Karpas-422 (cell line): ENCODE data around the gene PSMD3. TPM values are rescaled to one million over a fixed set of nuclear protein-coding genes. Genes with fewer than 3 reads are reported as not detected.

Source experiments
- DNase-seq: peaks from one replicate; pipeline ENCODE4 v3.0.0-alpha.2; 2015
- H2AFZ ChIP-seq: fragments of 200-600 bp; sonication (generic); 2 replicates; pipeline ENCODE4 v1.6.1; 2014; ENCODE audit warnings: antibody characterized with exemption, low read length, mixed read lengths
- H3K27ac ChIP-seq: fragments of 200-600 bp; sonication (generic); 2 replicates; pipeline ENCODE4 v1.5.1; 2014; ENCODE audit warnings: mild to moderate bottlenecking, low read length, moderate library complexity
- H3K27me3 ChIP-seq: fragments of 200-600 bp; sonication (generic); 2 replicates; pipeline ENCODE4 v1.6.1; 2014; ENCODE audit warnings: low read length, mixed read lengths
- H3K36me3 ChIP-seq: fragments of 200-600 bp; sonication (generic); 2 replicates; pipeline ENCODE4 v1.6.1; 2014; ENCODE audit warnings: low read length, mixed read lengths; ENCODE audit not compliant: insufficient read depth
- H3K4me1 ChIP-seq: fragments of 200-600 bp; sonication (generic); 2 replicates; pipeline ENCODE4 v1.6.1; 2014; ENCODE audit warnings: mild to moderate bottlenecking, low read length, mixed read lengths
- H3K4me2 ChIP-seq: fragments of 200-600 bp; sonication (generic); 2 replicates; pipeline ENCODE4 v1.6.1; 2014; ENCODE audit warnings: low read length, low read depth, mild to moderate bottlenecking; ENCODE audit not compliant: poor library complexity, severe bottlenecking
- H3K4me3 ChIP-seq: fragments of 200-600 bp; sonication (generic); 2 replicates; pipeline ENCODE4 v1.5.1; 2014; ENCODE audit warnings: mild to moderate bottlenecking, antibody characterized with exemption, low read length, mixed read lengths
- H3K79me2 ChIP-seq: fragments of 200-600 bp; sonication (generic); 2 replicates; pipeline ENCODE4 v1.6.1; 2014; ENCODE audit warnings: mild to moderate bottlenecking, low read length, mixed read lengths
- H3K9ac ChIP-seq: fragments of 200-600 bp; sonication (generic); 2 replicates; pipeline ENCODE4 v1.6.0; 2014; ENCODE audit warnings: low read length
- H3K9me2 ChIP-seq: fragments of 200-600 bp; sonication (generic), shearing (Covaris generic); replicated peaks from 2 replicates; pipeline ENCODE4 v1.6.0; 2014; ENCODE audit warnings: mild to moderate bottlenecking, low read length, moderate library complexity; ENCODE audit not compliant: insufficient read depth
- H3K9me3 ChIP-seq: fragments of 300-700, 200-600 bp; sonication (generic); 2 replicates; pipeline ENCODE4 v1.6.1; 2014; ENCODE audit warnings: low read length, mixed read lengths
- H4K20me1 ChIP-seq: fragments of 200-600 bp; sonication (generic); 2 replicates; pipeline ENCODE4 v1.6.1; 2014; ENCODE audit warnings: mild to moderate bottlenecking, antibody characterized with exemption, low read length, low read depth; ENCODE audit not compliant: insufficient read depth
- total RNA-seq: library from RNA; depleted of rRNA; stranded (reverse); fragments of >200 nt; shearing (Covaris generic); gene quantifications from 2 replicates; pipeline ENCODE4 v1.2.3, GENCODE V29; 2014; ENCODE audit warnings: low replicate concordance

PSMD3 gene
- total RNA-seq, 1 experiment from 2014 or later, result 87.1 TPM

DNA sequence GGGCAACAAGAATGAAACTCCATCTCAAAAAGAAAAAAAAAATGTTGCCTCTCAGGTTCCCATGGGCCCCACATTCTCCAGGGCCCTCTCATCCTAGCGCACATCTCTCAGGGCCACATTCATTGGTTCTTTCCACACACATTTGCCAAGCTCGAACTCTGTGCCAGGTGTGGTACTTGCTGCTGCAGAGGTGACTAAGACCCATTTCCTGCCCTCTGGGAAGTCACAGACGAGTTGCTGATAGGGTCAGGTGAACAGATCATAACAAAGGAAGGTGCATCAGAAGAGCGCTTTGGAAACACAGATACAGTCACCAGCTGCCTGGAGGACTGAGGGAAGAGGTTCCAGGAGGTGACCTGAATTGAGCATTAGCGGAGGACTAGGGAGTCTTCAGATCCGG is 16.8 kb upstream of the PSMD3 start:
- Histone ChIP-seq H3K27ac (no peak overlapping the region), H3K4me1 (peaks cover 6% of the 10 kb centered on the region)
- DNase-seq, result no peak

GRCh38 chr17:39965017-39965699 is 15.4 kb upstream of the PSMD3 start:
- H4K20me1 ChIP-seq, result no peaks in the 10 kb centered on the region
- no peaks in the 10 kb centered on the region for H3K36me3 ChIP-seq
- H3K9ac ChIP-seq, result no peak overlapping the region
- H3K79me2 ChIP-seq, result no peaks in the 10 kb centered on the region
- no peaks in the 10 kb centered on the region for H3K9me2 ChIP-seq
- DNase-seq, result no peak
- H3K4me3 ChIP-seq, result no peak overlapping the region
- H3K4me2 ChIP-seq, result no peak overlapping the region
- H3K4me1 ChIP-seq, result no peaks in the 10 kb centered on the region
- no peaks in the 10 kb centered on the region for H3K27me3 ChIP-seq
- H3K27ac ChIP-seq, result no peak overlapping the region
- H2AFZ ChIP-seq, result no peak overlapping the region
- no peaks in the 10 kb centered on the region for H3K9me3 ChIP-seq

More for the DNA sequence above, 16.8 kb upstream of the PSMD3 start:
- no peak overlapping the region for H3K4me2 ChIP-seq
- H4K20me1 ChIP-seq, result no peaks in the 10 kb centered on the region
- H3K4me3 ChIP-seq, result no peak overlapping the region
- H2AFZ ChIP-seq, result no peak overlapping the region
- H3K9me2 ChIP-seq, result no peaks in the 10 kb centered on the region
- H3K9ac ChIP-seq, result no peak overlapping the region
- no peaks in the 10 kb centered on the region for H3K9me3 ChIP-seq
- H3K27me3 ChIP-seq, result no peaks in the 10 kb centered on the region
- no peaks in the 10 kb centered on the region for H3K79me2 ChIP-seq
- H3K36me3 ChIP-seq, result no peaks in the 10 kb centered on the region

DNA sequence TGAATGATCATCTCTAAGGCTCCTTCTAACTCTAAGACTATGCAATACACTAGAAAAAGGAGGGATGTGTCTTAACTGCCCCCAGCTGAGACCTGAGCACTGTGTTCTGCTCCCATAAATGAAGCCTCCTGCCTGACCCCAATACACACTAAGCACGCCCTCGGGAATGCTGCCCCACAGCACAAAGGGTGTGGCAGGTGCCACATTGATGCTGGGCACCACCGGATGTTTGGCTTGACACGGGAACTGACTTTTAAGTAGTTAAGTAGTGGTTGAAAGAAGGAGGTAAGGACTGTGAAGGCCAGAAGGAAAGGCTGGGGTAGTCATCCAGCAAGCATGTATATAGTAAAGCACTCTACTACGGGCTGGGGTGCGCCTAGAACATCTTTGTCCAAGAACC is 13.8 kb upstream of the PSMD3 start:
- H3K4me1 ChIP-seq, result no peaks in the 10 kb centered on the region
- H3K27ac ChIP-seq, result no peak overlapping the region
- no peaks in the 10 kb centered on the region for H3K36me3 ChIP-seq
- no peaks in the 10 kb centered on the region for H3K27me3 ChIP-seq
- H2AFZ ChIP-seq, result no peak overlapping the region
- H3K4me2 ChIP-seq, result no peak overlapping the region
- H3K9me3 ChIP-seq, result no peaks in the 10 kb centered on the region
- no peaks in the 10 kb centered on the region for H3K9me2 ChIP-seq
- H3K4me3 ChIP-seq, result no peak overlapping the region
- no peaks in the 10 kb centered on the region for H3K79me2 ChIP-seq
- DNase-seq, result no peak
- no peak overlapping the region for H3K9ac ChIP-seq
- no peaks in the 10 kb centered on the region for H4K20me1 ChIP-seq

- DNase-seq, result no peak
- no peak overlapping the region for H3K9ac ChIP-seq
- H2AFZ ChIP-seq, result no peak overlapping the region
- no peaks in the 10 kb centered on the region for H3K4me1 ChIP-seq
- H3K4me3 ChIP-seq, result no peak overlapping the region
- no peak overlapping the region for H3K4me2 ChIP-seq
- H3K27me3 ChIP-seq, result no peaks in the 10 kb centered on the region
- no peaks in the 10 kb centered on the region for H3K9me3 ChIP-seq
- no peaks in the 10 kb centered on the region for H3K36me3 ChIP-seq
- H3K9me2 ChIP-seq, result no peaks in the 10 kb centered on the region
- no peaks in the 10 kb centered on the region for H4K20me1 ChIP-seq
- no peak overlapping the region for H3K27ac ChIP-seq
- no peaks in the 10 kb centered on the region for H3K79me2 ChIP-seq
These were observed 11.8 kb upstream of the PSMD3 start for GRCh38 chr17:39968761-39969160.

- Histone ChIP-seq H3K36me3 (no peaks in the 10 kb centered on the region), H3K9ac (no peak overlapping the region), H3K4me1 (no peaks in the 10 kb centered on the region), H2AFZ (no peak overlapping the region), H3K4me2 (no peak overlapping the region), H3K27me3 (no peaks in the 10 kb centered on the region), H3K4me3 (no peak overlapping the region), H3K27ac (no peak overlapping the region), H3K79me2 (no peaks in the 10 kb centered on the region), H3K9me3 (no peaks in the 10 kb centered on the region), H4K20me1 (no peaks in the 10 kb centered on the region), H3K9me2 (no peaks in the 10 kb centered on the region)
- no peak for DNase-seq
These were observed 11.2 kb upstream of the PSMD3 start for GRCh38 chr17:39969375-39969774.

DNA sequence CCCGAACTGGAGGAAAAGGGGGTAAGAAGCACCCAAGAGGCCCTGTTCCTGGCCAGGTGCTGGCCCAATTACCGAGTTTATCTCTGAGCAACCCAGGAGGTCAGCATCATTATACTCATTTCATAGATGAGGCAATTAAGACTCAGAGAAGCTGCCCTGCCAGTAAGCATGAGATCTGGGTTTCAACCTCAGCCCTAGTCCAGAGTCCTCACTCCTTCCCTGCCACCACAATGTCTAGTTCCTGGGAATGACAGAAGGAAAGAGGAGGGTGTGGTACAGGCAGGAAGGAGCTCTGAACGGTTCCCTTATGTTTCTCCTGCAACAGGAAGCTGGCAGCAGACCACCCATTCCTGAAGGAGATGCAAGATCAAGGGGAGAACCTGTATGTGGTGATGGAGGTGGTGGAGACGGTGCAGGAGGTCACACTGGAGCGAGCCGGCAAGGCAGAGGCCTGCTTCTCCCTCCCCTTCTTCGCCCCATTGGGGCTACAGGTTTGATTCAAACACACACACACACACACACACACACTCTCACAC is 10.4 kb upstream of the PSMD3 start:
- Histone ChIP-seq H3K4me2 (no peak overlapping the region), H3K79me2 (no peaks in the 10 kb centered on the region), H3K27ac (no peak overlapping the region), H3K4me1 (no peaks in the 10 kb centered on the region), H3K9me2 (no peaks in the 10 kb centered on the region), H3K4me3 (no peak overlapping the region), H3K36me3 (no peaks in the 10 kb centered on the region), H2AFZ (no peak overlapping the region), H4K20me1 (no peaks in the 10 kb centered on the region), H3K9me3 (no peaks in the 10 kb centered on the region), H3K9ac (no peak overlapping the region), H3K27me3 (no peaks in the 10 kb centered on the region)
- DNase-seq, result no peak

- no peaks in the 10 kb centered on the region for H3K27me3 ChIP-seq
These were observed 9.5 kb upstream of the PSMD3 start for GRCh38 chr17:39971076-39971603.

GRCh38 chr17:39972271-39972670 is 8.3 kb upstream of the PSMD3 start:
- Histone ChIP-seq H3K27ac (no peak overlapping the region), H3K4me2 (no peak overlapping the region), H3K9me2 (no peaks in the 10 kb centered on the region), H3K79me2 (no peaks in the 10 kb centered on the region), H3K27me3 (no peaks in the 10 kb centered on the region), H2AFZ (no peak overlapping the region), H3K36me3 (no peaks in the 10 kb centered on the region), H3K9ac (no peak overlapping the region), H4K20me1 (no peaks in the 10 kb centered on the region), H3K4me1 (peaks cover 6% of the 10 kb centered on the region; the same call in 1 of the 2 replicates), H3K4me3 (no peak overlapping the region), H3K9me3 (no peaks in the 10 kb centered on the region)
- DNase-seq, result no peak

More at GRCh38 chr17:39971076-39971603, 9.5 kb upstream of the PSMD3 start:
- Histone ChIP-seq H4K20me1 (no peaks in the 10 kb centered on the region), H2AFZ (no peak overlapping the region), H3K9me3 (no peaks in the 10 kb centered on the region), H3K79me2 (no peaks in the 10 kb centered on the region), H3K9me2 (no peaks in the 10 kb centered on the region), H3K36me3 (no peaks in the 10 kb centered on the region), H3K4me3 (no peak overlapping the region), H3K4me1 (no peaks in the 10 kb centered on the region), H3K27ac (no peak overlapping the region), H3K4me2 (no peak overlapping the region), H3K9ac (no peak overlapping the region)
- DNase-seq, result no peak
